Femur (tissue), 1 donor: ENCODE measurements around the gene GOLGA1.
"Not testable (repeated sequence)": the region's sequence is repeated elsewhere in the genome, so short reads cannot be mapped to it uniquely, and the experiment has no call there.

ENCODE experiments used
- DNase-seq: peaks from one replicate; pipeline ENCODE4 v3.0.0-alpha.2; 2017

GOLGA1 gene

GRCh38 chr9:124855944-124856765 lies 84.7 kb downstream of the GOLGA1 start:
- no peak for DNase-seq

- no peak for DNase-seq
Measured at GRCh38 chr9:124855566-124855943, 85.3 kb downstream of the GOLGA1 start.

GRCh38 chr9:124854822-124855221 lies 86.1 kb downstream of the GOLGA1 start:
- no peak for DNase-seq

- no peak for DNase-seq
Measured at GRCh38 chr9:124854161-124854560, 86.7 kb downstream of the GOLGA1 start.

GRCh38 chr9:124853605-124854143 lies 87.2 kb downstream of the GOLGA1 start:
- no peak for DNase-seq

- peak; percentile 87 for DNase-seq
Measured at GRCh38 chr9:124852829-124853531, 87.9 kb downstream of the GOLGA1 start, which contains the start of gene WDR38. Gene WDR38, plus strand, starts transcription at chr9:124853460. Its CDS starts 72 bp downstream, at chr9:124853532.

GRCh38 chr9:124852121-124852828 lies 88.6 kb downstream of the GOLGA1 start:
- DNase-seq, result no peak

GRCh38 chr9:124849801-124850200 lies 91.1 kb downstream of the GOLGA1 start:
- no peak for DNase-seq

GRCh38 chr9:124846969-124847368 lies 93.9 kb downstream of the GOLGA1 start:
- DNase-seq, result no peak

- DNase-seq, result not testable (repeated sequence)
Measured at GRCh38 chr9:124846467-124846866, 94.4 kb downstream of the GOLGA1 start.

GRCh38 chr9:124844291-124844690 lies 96.6 kb downstream of the GOLGA1 start:
- DNase-seq, result no peak

GRCh38 chr9:124843456-124844034 lies 97.3 kb downstream of the GOLGA1 start:
- no peak for DNase-seq

GRCh38 chr9:124841075-124841821 lies 99.6 kb downstream of the GOLGA1 start:
- no peak for DNase-seq

GRCh38 chr9:124840300-124840833 lies 100.5 kb downstream of the GOLGA1 start:
- DNase-seq, result peak; percentile 87

GRCh38 chr9:124839612-124840299 lies 101.1 kb downstream of the GOLGA1 start:
- DNase-seq, result peak; percentile 62

GRCh38 chr9:124838567-124839275 lies 102.2 kb downstream of the GOLGA1 start:
- not testable (repeated sequence) for DNase-seq

GRCh38 chr9:124838132-124838531 lies 102.8 kb downstream of the GOLGA1 start:
- DNase-seq, result not testable (repeated sequence)

- peak; percentile 80 for DNase-seq
Measured at GRCh38 chr9:124835026-124835557, 105.8 kb downstream of the GOLGA1 start.

- no peak for DNase-seq
Measured at GRCh38 chr9:124834591-124834990, 106.3 kb downstream of the GOLGA1 start.
